Hematopoietic multipotent progenitor cell treated with erythropoietin and hydrocortisone succinate and interleukin-3 and kit ligand, for 17 days (in vitro differentiated cells): ENCODE results near the gene CDHR3.

Experiments
- DNase-seq: peaks from one replicate; pipeline ENCODE4 v3.0.0-alpha.2; 2015; ENCODE audit warnings: low spot score

The CDHR3 gene

GRCh38 chr7:106067678-106068077, 104.6 kb downstream of the CDHR3 start:
- no peak for DNase-seq

DNA sequence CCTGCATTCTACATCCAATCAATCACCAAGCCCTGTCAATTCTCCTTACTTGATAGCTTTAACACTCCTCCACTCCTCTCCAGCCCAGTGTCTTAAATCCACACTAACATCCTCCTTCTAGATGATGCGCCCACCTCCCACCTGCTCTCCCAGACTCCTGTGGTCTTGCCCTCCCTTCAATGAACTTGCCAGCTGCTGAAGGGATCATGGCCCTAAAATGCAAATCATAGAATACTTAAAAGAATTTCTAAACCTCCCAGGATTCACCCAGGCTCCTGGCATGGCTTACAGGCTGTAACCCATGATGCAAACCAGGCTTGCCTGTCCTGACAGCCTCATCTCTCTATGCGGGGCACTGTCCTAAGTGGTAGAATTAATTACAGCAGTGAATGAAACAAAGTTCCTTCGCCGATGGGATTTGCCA, 105.5 kb downstream of the CDHR3 start:
- no peak for DNase-seq

GRCh38 chr7:106068986-106069385, 105.9 kb downstream of the CDHR3 start:
- DNase-seq: no peak

- no peak for DNase-seq
Observed at GRCh38 chr7:106069471-106070200, 106.6 kb downstream of the CDHR3 start.

GRCh38 chr7:106070201-106070551, 107.1 kb downstream of the CDHR3 start:
- no peak for DNase-seq

DNA sequence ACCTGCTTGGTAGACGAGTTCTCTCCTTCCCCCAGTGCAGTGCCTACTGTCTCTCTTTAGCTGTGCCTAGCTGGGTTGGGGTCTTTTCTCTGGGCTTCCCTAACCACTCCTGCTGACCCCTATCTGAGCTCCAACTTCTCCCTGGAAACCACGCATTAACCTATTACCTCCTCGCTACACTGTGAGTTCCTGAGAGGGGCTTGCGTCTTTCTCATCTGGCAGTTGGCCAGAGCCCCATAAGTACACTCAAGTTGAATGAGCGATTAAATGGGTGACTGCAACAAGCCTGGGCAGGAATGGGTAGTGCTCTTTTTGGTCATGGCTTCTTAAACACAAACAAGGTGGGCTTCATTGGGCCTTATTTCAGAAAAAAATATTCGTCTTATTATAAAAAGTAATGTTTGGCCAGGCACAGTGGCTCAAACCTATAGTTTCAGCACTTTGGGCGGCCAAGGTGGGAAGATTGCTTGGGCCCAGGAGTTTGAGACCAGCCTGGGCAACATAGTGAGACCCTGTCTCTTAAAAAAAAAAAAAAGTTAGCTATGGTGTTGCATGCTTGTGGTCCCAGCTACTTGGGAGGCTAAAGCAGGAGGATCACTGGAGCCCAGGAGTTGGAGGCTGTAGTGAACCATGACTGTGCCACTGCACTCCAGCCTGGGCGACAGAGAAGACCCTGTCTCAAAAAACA, 107.6 kb downstream of the CDHR3 start:
- DNase-seq: no peak

- no peak for DNase-seq
Observed at GRCh38 chr7:106071356-106071998, 108.4 kb downstream of the CDHR3 start.

DNA sequence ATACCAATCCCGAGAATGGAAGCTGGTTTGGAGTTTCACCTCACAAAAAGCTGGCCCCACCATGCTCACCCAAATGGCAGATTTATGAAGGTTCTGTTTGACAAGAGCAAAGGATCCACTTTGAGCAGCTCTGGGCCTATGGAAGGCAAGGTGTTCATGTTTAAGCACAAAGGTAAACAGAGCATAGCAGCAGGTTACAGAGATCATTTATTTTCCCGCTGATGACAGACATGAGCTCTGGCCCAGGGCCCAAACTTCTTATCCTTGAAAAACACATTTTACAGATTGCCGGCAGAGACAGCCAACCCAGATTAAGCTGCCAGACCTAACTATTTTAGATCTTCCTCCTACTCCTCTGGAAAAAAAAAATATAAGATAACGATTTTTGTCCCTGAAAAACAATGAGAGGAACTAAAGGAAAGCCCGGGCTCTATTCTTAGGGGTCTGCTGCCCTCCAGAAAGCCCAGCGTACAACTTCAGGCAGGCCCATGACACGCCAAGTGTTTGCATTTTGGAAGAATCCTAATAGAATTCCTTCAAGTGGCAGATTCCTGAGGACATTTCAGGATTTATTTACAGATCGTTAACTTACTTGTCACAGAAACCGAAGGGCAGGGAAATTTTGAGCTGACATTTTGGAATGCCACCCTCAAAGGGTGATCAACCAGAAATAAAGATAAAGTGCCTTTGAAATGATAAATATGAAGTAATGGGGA, 109.1 kb downstream of the CDHR3 start:
- no peak for DNase-seq

- DNase-seq: no peak
Observed at GRCh38 chr7:106072715-106073091, 109.6 kb downstream of the CDHR3 start.

GRCh38 chr7:106073701-106074100, 110.6 kb downstream of the CDHR3 start:
- DNase-seq: no peak

DNA sequence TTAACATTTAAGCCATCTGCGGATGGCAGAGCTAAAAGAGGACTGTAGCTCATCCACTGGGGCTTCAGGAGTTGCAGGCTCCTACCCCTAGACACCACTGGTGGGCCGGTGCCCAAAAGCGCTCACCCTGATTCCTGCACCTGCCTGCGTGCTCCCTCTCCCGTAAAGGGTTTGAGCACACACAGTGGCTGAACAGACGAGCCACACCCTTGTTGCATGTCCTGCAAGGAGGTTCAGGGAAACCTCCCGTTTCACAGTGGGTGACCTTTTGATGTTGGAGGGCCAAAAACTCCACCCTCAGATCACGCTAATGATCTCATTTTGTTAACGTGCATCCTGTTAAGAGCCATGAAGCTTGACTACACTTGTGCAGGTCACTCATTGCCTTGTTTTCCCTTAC, 111.2 kb downstream of the CDHR3 start:
- DNase-seq: no peak

- no peak for DNase-seq
Observed at GRCh38 chr7:106075937-106076336, 112.9 kb downstream of the CDHR3 start.

GRCh38 chr7:106076537-106076936, 113.5 kb downstream of the CDHR3 start:
- no peak for DNase-seq

- no peak for DNase-seq
Observed at GRCh38 chr7:106080300-106080987, 117.4 kb downstream of the CDHR3 start.

GRCh38 chr7:106082087-106082854, 119.2 kb downstream of the CDHR3 start:
- DNase-seq: no peak
